Measurements from ENCODE around the gene ABCD3.

The ABCD3 gene

DNA sequence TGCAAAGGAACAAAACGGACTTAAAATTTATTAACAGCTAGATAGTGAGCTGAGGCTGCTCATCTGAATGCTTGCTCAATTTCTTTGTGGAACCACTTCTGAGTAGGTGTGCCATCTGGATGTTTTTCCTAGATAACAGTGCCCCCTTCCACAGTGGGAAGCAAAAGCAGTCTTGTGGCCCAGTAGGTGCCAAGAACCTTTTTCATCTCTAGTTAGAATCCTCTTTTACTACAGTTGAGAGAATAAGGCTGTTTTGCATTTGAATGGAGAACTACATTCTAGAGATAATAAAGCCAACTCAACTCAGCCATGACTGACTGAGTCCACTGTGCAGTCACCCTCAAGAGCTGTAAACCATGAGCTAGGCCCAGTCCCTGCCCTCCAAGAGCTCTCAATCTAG is 110.1 kb downstream of the ABCD3 start:
- no peak for DNase-seq

DNA sequence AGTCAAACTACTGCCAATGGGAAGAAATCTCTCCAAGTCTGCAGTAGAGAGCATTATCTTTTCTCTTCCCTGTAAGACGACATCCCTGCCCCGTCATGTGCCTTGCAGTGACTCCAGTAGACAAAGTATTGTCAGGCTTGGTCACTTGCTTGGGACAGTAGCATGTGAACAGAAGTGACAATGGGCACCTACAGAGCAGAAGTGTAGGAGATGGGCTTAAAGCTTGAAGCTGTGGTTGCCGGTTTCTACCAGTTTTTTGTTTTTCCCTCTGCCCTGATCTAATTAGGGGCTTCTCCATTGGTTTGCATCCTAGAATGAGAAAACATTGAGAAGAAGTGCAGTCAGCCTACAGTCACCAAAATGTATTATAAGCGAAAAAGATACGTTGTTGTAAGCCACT is 110.6 kb downstream of the ABCD3 start:
- DNase-seq, result no peak

DNA sequence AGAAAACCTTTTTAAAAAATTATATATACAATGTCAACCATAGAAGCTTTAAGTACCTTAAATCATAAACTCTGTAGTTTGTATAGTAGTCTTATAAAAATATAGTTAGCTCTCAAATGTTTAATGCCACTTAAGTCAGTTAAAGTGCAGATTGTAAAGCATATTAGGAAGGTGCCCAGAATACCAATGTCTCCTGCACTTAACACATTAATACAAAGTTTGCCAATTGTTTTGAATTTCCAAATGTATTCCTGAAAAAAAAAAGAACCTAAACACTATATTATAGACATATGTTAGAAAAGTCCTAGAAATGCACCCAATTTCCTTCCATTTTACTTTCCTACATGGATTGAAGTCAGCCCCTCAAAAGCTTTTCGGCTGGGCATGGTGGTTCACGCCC is 111.2 kb downstream of the ABCD3 start:
- DNase-seq, result no peak

DNA sequence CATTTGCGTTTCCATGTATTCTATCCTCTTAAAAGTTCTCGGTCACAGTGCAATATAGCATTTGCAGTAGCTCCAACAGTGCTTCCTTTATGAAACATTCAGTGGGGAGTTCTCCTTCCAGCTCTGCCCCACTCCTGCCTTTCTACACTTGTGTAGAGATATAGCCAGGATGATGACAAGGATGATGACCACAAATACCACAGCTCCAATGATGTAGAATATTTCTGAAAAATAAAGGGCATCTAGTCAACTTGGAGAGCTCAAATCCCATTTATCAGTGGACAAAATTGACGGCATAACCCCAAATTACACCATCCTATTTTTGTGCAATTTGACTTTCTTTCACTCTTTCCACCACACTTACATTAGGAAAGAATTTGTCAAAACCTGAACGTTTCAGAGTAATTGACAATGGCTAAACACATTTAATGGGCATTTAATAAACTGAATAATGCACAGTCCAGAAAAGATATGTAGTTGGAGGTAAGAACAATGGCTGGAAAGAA is 112.2 kb downstream of the ABCD3 start:
- peak; percentile 13 for DNase-seq

DNA sequence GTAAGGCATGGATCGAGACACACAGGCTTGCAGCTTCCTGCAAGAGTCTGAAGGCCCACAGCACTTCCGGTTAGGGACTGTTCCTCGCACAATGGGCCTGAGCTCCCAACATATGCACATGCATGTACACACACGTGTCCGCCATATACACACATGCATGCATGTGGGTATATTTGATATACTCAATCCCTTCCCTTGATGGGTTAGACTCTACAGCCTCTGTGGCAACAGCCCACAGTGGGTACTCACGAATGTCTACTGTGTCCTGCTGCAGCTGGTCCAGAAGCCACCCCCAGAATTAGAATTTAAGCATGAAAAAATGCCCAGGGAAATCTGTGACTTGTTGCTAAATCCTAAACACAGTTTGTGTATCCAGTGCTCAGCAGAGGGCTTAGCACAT is 113.5 kb downstream of the ABCD3 start:
- DNase-seq, result no peak

DNA sequence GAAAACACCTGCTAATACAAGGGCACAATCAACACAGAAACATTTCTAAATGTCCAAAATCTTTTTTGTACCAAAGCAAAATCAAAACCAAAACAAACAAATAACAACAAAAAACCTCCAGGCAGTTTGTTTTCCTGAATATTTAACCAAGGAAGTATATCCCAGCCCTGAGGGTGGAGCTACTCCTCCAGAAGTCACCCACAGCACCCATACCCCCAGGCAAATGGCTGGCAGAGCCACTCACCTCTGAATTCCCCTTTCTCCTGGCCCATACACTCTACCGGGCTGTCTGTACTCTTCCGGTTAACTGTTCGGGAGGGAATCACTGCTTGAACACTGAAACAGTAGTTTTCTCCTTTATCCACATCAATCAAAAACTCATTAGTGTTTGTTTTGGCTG is 113.9 kb downstream of the ABCD3 start:
- DNase-seq, result no peak

DNA sequence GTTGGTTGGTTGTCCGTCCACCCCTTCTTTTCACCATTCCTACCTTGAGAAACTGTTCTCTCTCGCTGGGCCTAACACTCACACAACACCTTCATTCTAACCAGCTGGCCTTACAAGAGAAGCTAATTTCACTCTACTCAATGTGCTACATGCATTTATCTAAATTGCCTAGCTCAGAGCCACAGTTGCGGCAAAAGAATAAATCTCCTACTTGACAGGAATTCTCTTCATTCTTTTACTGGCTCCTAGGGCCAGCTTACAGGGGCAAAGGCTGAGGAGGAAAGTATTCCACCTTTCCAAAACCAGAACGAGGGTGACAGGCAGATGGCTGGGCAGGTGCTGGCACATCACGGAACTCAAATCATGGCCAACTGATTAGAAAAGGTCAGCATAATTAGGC is 116.9 kb downstream of the ABCD3 start:
- no peak for DNase-seq

DNA sequence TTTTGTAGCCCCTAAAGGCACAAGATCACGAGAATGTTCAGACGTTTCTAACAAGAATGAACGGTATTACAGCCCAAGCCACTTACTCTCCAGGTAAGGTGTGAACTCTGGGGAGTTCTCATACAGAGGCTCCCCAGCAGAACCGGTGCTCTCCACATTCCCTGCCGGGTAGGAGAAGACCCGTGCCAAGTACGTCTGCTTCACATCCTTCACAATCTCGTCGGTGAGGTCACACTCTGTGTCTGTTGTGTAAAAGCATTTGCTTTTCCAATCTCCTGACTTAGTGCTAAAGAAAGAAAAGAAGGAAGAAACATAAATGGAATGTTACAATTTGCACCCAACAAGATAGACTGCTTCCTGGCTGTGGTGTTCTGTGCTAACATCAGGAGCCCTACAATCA is 117.7 kb downstream of the ABCD3 start:
- peak; percentile 20 for DNase-seq

DNA sequence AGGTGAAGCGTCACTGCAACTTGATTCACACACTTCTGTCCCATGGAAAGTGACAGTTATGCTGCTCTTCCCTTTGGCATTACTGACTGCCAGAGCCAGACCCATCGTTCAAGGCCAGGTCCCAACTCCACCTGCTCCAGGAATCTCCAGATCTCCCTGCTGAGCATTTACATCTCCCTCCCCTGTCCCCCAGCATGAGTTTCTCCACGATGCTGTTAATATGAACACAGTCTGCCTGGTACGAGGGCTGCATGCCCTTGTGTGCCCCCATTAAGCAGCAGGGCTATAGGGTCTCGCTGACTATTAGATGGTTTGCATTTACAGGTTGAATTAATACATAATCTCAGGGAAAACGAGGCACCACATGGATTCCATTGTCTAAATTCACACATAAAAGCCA is 119.1 kb downstream of the ABCD3 start:
- DNase-seq, result no peak

DNA sequence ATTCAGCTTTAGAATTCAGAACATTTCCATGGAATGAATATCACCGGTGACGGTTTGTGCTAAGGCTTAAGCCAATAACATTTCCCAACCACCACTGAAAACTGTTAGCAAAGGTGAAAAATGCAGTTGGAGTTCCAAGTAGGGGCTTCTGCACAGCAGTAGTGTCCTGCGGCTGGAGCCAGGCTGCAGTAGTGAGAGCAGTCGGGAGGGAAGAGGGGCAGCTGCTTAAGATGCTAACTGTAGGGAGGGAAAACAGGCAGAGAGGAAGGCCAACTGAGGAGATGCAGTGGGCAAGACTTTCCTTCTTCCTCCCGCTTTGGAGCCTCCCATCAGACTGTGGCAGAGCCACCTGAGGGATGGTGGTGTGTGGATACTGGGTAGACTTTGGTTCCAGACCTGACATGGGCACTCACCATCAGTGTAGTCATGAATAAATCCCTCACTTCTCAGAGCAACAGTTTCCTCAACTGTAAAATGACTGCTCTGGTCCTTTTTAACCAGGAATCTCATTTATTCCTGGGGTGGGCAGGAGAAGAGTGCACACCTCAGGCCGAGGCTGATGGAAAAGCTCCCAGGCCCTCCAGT is 120.1 kb downstream of the ABCD3 start:
- peak; percentile 24 for DNase-seq

DNA sequence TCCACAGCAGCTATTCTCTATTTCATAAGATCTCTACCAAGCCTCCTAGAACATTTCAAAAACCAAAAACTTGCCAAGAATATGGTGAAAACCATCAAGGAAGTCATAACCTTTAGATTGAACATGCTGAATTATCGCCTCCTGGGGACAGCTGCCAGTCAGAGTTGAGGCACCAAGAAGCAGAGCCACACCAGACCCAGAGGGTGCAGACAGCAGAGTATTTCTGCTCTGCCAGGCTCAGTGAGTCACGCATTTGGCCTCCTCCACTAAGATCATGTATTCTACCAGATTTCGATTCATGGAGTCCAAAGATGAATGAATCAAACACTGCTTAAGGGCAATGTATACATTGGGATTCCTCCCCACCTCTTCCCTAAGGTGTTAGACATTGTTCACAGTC is 121.3 kb downstream of the ABCD3 start:
- DNase-seq, result peak; percentile 44

DNA sequence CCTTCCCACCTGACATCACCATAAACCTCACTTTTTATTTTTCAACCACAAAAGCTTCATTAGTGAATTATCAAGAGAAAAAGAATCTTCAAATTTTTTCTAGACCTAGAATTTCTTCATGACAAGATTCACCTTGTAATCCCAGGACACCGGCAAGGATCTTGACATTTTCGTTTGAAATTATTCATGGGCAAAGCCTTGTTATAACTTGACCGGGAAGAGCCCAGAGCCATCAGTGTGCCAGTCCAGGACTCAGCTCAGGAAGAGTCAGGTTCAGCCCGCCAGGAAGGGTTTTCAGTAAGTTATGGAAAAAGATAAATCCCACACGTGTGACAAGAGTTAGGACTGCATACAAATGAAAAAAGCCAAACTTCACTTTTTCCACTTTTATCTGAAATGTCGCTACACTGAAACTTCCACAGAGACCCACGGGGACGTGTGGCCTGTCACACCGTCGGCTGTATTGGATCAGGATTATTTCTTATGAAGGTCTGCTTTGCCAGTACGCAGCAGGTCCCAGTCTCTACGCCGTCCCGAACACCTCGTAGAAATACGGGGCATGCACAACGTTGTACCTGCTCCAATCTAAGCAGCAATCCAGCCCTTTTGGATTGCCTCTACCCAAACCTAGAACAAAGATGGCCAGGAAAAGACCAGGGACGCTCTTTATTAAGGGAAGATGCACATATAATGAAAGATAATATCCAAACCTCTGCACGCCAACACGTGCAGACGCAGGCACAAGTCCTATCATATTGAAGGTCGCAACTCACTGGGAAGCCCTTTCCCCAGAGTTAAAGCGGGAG is 122.5 kb downstream of the ABCD3 start:
- DNase-seq, result no peak

DNA sequence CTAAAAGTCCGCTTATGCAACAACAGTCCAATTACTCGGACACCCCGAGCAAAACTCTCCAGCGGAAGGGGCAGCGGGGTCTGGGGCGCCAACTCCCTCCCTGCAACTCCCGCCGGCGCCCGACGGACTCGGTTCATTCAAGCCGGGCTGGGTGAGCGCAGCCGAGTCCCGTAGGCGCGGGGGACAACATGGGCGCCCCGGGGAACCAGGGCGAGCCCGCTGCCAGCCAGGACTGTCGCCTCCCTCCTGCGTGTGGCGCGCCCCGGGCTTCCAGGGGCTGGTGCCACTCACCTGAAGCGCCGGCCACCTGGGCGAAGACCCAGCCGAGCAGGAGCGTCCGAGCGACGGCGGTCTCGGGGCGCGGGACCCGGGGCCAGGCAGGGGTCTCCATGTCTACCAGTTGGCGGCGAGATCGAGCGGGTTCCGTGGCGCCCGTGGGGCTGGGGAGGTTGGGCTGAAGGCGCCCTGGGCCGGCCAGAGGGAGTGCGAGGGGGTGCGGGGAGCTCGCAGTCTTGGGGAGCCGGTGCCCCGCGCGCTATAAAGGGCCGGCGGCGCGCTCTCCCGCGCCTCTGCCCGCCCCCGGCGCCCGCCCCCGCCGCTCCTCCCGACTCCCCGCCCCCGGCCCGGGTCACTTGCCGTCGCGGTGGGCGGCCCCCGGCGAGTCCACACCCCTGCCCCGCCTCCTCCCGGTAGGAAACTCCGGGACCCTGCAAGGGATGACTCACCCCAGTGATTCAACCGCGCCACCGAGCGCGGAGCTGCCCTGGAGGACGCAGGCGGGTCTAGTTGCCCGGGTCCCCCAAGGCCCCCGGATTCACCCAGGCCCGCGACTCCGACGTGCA is 123.3 kb downstream of the ABCD3 start, which contains the start of gene F3:
F3 (minus strand) TSS at position 514 of the 842 bp plus-strand sequence; CDS start at position 391, 123 bp downstream.
- peak; percentile 89 for DNase-seq

DNA sequence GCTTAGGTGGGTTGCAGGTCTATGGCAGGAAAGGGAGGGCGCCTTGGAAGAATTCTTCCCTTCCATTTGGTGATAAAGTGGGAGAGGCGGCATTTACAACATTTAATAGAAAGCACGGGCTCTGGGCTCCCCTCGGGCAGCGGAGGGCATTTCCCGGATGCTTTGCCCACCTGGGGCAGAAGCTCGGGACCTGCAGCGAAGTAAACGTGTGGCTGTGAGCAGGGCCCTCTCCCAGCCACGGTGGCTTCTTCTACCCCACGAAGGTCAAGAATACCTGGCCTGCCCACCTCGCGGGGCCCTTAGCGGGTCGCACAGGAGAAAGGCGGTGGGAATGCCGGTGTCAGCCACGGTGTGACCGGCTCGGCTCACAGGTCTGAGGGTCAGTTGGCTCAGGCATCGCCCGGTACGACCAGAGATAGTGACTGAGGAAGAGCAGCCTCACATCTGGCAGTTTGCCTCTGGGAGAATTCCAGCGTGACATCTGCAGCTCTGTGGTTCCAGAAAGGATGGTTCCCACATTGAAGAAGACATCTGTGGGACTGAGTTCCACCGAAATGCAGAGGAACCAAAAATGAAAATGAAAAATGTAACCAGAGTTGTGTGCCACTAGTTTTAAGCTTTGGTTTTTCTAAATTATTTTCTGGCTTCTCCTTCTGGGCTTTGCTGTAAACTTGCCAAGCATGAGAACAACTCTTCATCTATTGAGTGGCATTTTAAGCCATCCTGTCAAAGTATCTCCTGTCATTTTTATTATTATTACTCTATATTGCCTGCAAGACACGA is 124.1 kb downstream of the ABCD3 start:
- peak; percentile 73 for DNase-seq

DNA sequence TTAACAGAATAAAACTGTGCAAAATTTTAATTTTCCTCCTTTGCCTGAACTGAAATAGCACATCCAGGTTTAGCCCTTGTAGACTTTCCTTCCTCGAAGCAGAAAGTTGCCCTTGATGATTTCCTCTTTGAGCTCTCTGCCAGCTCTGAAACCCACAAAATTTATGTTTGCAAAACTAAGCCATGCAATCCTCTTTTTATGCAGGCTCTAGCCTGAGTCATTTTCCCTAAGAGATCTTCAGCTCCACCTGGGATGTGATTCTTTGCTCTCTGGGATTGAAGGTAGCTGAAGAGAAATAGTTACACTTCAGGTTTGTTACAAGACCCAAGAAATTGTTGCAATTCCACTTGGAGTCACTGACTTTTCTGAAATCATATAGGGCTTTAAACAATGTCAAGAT is 124.8 kb downstream of the ABCD3 start:
- DNase-seq, result peak; percentile 36

DNA sequence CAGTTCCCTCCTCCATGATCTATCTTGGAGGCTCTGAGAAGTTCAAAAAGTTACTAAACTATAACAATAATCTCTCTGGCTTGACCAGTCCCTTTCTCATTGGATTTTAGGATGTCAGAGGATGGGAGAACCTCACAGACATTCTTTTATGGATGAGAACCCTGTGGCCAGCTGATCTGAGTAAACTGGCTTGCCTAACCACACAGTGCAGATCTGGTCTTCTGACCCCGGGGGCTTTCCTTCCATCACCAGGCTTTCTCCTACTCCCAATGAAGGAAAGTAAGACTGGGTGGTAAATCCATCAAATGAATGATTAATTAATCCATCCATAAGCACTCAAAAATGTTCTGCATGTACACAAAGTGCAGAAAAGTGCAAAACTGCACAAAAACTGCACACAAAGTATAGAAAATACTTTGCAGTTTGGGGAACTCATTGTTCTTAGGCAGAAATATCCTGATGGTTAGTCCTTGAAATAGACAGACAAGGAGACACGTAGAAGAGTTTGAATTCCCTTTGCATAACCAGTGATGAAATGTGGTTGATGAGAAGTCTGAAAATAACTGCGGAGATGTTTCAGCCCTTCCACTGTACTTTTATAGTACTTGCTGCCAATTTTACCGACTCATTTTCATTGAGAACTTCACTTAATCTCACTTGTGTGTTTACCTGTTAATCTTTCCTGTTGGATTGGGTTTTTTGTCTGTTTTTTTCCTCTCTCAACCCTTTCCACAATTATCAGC is 125.9 kb downstream of the ABCD3 start:
- peak; percentile 76 for DNase-seq

DNA sequence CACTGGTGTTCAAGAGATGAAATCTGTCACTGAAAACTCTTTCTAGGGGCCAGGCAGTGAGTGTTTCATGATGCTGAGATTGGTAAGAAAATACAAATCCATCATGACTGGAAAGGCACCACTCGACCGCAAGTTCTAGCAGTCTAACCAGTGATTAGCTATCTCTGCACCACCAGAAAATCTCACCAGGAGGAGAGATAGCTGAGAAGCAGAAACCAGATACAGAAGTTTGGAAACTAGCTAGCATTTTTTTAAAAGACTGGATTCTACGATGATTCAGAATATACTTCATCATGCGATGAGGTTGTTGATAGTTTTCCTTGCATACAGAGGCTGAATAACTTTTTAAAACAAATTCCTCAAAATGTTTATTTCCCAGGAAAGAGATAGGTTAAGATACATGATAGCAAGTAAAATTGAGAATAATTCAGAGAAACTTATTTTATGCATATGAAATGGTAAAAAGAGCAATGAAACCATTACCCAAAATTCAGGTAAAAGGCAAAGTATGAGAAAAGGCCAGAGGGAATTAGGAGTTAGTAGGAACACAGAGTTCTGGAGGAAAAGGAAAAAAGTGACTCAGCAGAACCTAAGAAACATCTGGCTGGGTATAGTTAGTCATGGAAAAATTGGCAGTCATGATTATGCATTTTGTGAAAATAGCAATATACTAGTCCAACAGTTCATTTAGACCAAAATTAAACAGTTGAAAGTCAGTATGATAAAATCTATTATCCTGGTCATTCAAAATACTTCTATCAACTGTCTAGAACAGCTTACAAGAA is 126.7 kb downstream of the ABCD3 start:
- peak; percentile 72 for DNase-seq

DNA sequence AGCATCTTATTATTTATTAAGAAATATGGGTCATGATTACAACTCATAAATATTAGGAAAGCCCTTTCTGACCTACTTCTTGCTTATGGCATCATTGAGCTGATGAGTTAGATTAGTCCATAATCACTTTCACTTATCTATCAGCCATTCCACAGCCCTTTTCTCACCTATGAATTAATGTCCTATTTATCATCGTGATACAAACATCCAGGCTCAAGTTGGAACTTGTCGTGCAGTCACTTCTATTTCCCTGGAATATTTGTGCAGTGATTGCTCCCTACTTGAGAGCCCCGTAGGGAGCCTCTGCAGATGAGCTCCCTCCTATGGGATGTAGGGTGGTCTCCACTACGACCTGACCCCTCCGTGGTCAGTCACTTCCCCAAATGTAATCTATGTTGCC is 131.5 kb downstream of the ABCD3 start:
- DNase-seq, result no peak

DNA sequence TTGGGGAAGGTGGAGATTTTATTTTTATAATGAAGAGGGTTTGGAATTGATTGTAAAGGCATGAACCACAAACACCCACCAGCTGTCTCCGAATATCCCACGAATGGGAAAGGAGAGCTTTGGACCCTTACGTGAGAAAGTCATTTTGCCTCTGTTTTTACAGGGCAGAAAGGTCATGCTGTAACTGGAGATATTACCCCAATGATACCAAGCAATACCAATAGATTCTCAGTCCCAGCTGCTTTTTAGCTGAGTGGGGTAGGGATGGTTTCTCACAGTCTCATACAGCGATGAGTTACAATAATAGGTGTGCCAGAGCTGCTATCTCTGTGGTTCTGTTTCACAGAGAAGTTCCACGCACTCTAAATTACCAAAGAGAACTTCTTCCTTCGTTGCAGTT is 132.2 kb downstream of the ABCD3 start:
- DNase-seq, result no peak

DNA sequence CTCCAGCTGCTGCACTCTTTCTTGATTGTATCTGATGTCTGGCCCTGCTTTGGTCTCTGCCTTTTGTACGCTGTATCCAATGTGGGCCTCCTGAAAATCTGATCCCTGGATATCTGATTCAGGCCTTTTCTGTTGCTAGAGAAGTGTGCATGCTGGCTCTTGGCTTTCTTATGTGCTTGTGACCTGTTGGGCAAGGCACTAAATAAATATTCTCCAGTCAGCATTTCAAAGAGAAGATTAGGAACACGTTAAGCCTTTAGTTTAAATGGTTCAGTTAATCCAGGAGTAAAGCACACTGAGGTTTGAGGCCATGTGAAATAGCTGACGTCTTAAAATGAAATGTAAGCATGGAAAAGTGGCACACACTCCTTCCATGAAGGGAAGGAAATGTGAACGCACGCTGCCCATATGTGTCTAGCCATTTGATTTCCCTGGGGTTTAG is 132.6 kb downstream of the ABCD3 start:
- no peak for DNase-seq

DNA sequence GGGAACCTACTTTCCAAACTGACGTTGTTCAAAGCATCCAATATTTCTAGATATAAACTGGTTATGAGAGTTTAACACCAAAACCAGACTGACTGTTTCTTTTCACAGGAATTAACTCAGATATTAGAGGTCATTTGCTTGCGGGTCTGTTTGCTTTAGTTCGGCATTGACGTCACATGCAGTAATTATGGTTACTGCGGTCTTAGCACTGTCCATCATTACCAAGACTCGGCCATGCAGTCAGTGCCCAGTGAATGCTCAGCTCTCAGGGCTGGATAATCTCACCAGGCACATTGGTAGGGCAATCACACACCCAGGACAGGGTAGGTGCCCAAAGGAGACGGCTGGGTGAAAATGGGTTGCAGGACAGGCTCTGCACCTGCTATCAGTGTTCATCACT is 133.3 kb downstream of the ABCD3 start:
- DNase-seq, result no peak
